Caco-2 (cell line): ENCODE measurements around the gene EFCAB14. TPM values are rescaled to one million over a fixed set of nuclear protein-coding genes. Genes with fewer than 3 reads are reported as not detected.
"Not testable (repeated sequence)": the region's sequence is repeated elsewhere in the genome, so short reads cannot be mapped to it uniquely, and the experiment has no call there.

ENCODE experiments used
- BruUV-seq: library from RNA; stranded (reverse); fragments of 400-500 nt; replicated peaks from 2 replicates; lab custom pipeline; 2021; lab: Mats Ljungman, UMichigan
- CTCF ChIA-PET: fragments of 300-600 bp; sonication (Branson Sonifier 250); formaldehyde crosslinking; loops from one replicate; lab custom pipeline; 2022; ENCODE audit warnings: antibody characterized with exemption; lab: Charles Lee
- POLR2A ChIA-PET: fragments of 300-600 bp; sonication (Branson Sonifier 250); formaldehyde crosslinking; loops from one replicate; lab custom pipeline; 2022; ENCODE audit warnings: antibody characterized with exemption; lab: Charles Lee
- DNase-seq, 2 experiments: peaks; one replicate each; pipeline versions ENCODE4 v3.0.0 to v3.0.0-alpha.2; 2020 to 2022
- H3K27me3 ChIP-seq: replicated peaks from 2 replicates; pipeline ENCODE4 v1.6.0; 2011; ENCODE audit warnings: low read length; ENCODE audit not compliant: control insufficient read depth, insufficient read depth
- H3K36me3 ChIP-seq: 2 replicates; pipeline ENCODE4 v1.5.1; 2011; ENCODE audit warnings: low read length; ENCODE audit not compliant: control insufficient read depth, insufficient read depth
- H3K4me1 ChIP-seq: fragments of 250-450 bp; sonication (Bioruptor Pico); 2 replicates; pipeline ENCODE4 v1.5.1; 2020; ENCODE audit warnings: mild to moderate bottlenecking
- H3K4me3 ChIP-seq: 2 replicates; pipeline ENCODE4 v1.5.1; 2011; ENCODE audit warnings: low read depth, mild to moderate bottlenecking, control low read depth, low read length
- H3K9me3 ChIP-seq: fragments of 250-450 bp; sonication (Bioruptor Pico); 2 replicates; pipeline ENCODE4 v1.5.1; 2020; ENCODE audit warnings: mild to moderate bottlenecking, moderate library complexity
- H3K27ac Mint-ChIP-seq: one replicate; pipeline ENCODE4 v1.8.0; 2022; ENCODE audit warnings: mixed read lengths; ENCODE audit not compliant: unreplicated experiment
- H3K27me3 Mint-ChIP-seq: one replicate; pipeline ENCODE4 v1.8.0; 2022; ENCODE audit warnings: mixed read lengths; ENCODE audit not compliant: insufficient read depth, unreplicated experiment
- H3K36me3 Mint-ChIP-seq: one replicate; pipeline ENCODE4 v1.8.0; 2022; ENCODE audit warnings: mild to moderate bottlenecking, mixed read lengths; ENCODE audit not compliant: insufficient read depth, unreplicated experiment
- H3K4me1 Mint-ChIP-seq: one replicate; pipeline ENCODE4 v1.8.0; 2022; ENCODE audit warnings: low read depth, mixed read lengths; ENCODE audit not compliant: unreplicated experiment
- H3K4me3 Mint-ChIP-seq: one replicate; pipeline ENCODE4 v1.8.0; 2022; ENCODE audit warnings: mild to moderate bottlenecking, moderate library complexity, mixed read lengths; ENCODE audit not compliant: unreplicated experiment
- H3K9me3 Mint-ChIP-seq: one replicate; pipeline ENCODE4 v1.8.0; 2022; ENCODE audit warnings: mixed read lengths; ENCODE audit not compliant: unreplicated experiment
- CTCF ChIP-seq, 2 experiments: fragments of 200-600 bp in 1 of 2; IDR thresholded peaks; 1 replicate in 1 of 2; 2 replicates in 1 of 2; pipeline versions ENCODE4 v1.5.1 to v1.8.0; 2011 to 2022; ENCODE audit warnings: antibody characterized with exemption in 1 of 2, control low read depth in 1 of 2, inconsistent platforms in 1 of 2, low read depth in 1 of 2, low read length in 1 of 2, mild to moderate bottlenecking in 1 of 2, moderate library complexity in 1 of 2; ENCODE audit not compliant: insufficient read depth in 1 of 2, severe bottlenecking in 1 of 2, unreplicated experiment in 1 of 2
- intact Hi-C: fragments of 100-400 bp; cut with micrococcal nuclease; formaldehyde crosslinking; loops from one replicate; pipeline ENCODE4 v1.10.0; 2022; ENCODE audit not compliant: unreplicated experiment
- total RNA-seq: library from RNA; stranded (reverse); gene quantifications from 2 replicates; pipeline ENCODE4 v1.2.3, GENCODE V29; 2022

The EFCAB14 gene
- total RNA-seq, 1 experiment from 2014 or later: 60.3 TPM

DNA sequence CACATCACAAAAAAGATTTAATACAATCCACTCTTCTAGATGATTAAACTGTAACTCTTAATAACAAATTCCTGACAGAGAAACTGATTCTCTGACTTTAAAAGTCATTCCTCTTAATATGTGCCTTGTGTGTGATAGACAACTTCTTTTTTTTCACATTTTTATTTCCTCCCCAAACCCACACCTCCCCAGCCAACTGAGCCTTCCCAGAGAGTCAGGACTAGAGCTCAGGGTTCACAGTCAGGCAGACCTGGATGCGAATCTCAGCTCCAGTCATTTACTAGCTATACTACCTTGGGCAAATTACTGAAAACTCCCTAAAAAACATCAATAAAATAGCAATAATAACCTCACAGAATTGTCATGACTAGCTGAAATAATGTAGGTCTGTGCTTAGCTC is 64.9 kb downstream of the EFCAB14 start:
- H3K27me3 ChIP-seq: no peaks in the 10 kb centered on the region
- CTCF ChIA-PET: no interaction called here
- H3K9me3 ChIP-seq: no peaks in the 10 kb centered on the region
- Mint-ChIP-seq H3K4me1 (no peaks in the 10 kb centered on the region), H3K4me3 (no peak overlapping the region), H3K27me3 (no peaks in the 10 kb centered on the region), H3K27ac (no peak overlapping the region), H3K9me3 (no peaks in the 10 kb centered on the region), H3K36me3 (peaks cover 16% of the 10 kb centered on the region)
- no TSS peak for BruUV-seq
- H3K4me3 ChIP-seq: no peak overlapping the region
- intact Hi-C loops: no loop called here
- no peaks in the 10 kb centered on the region for H3K4me1 ChIP-seq
- POLR2A ChIA-PET: interaction anchor here (1.1 kb wide), 1 partner anchor 50 kb away, joined by 3 read pairs; the partner anchor contains the start of gene MKNK1
- TF ChIP-seq CTCF (IDR thresholded peaks at IDR 0.05; ENCODE audit: insufficient read depth in 1 of 2, low read depth in 1 of 2, low read length in 1 of 2, severe bottlenecking in 1 of 2, unreplicated experiment in 1 of 2): no peak
- H3K36me3 ChIP-seq: no peaks in the 10 kb centered on the region
- no peak for DNase-seq

- TF ChIP-seq CTCF (IDR thresholded peaks at IDR 0.05; ENCODE audit: insufficient read depth in 1 of 2, low read depth in 1 of 2, low read length in 1 of 2, severe bottlenecking in 1 of 2, unreplicated experiment in 1 of 2): no peak
- no peaks in the 10 kb centered on the region for H3K4me1 ChIP-seq
- no TSS peak for BruUV-seq
- no peak for DNase-seq
- H3K36me3 ChIP-seq: no peaks in the 10 kb centered on the region
- H3K27me3 ChIP-seq: no peaks in the 10 kb centered on the region
- H3K9me3 Mint-ChIP-seq: no peaks in the 10 kb centered on the region
- ChIA-PET POLR2A (interaction anchor here (1.1 kb wide), 1 partner anchor 49 kb away, joined by 3 read pairs; the partner anchor contains the start of gene MKNK1), CTCF (interaction anchor here (0.6 kb wide), 1 partner anchor 71 kb away, joined by 3 read pairs; no protein-coding TSS in a partner anchor)
- H3K4me3 Mint-ChIP-seq: no peak overlapping the region
- H3K27me3 Mint-ChIP-seq: no peaks in the 10 kb centered on the region
- peaks cover 16% of the 10 kb centered on the region for H3K36me3 Mint-ChIP-seq
- no peaks in the 10 kb centered on the region for H3K4me1 Mint-ChIP-seq
- H3K27ac Mint-ChIP-seq: no peak overlapping the region
- no peak overlapping the region for H3K4me3 ChIP-seq
- no peaks in the 10 kb centered on the region for H3K9me3 ChIP-seq
- intact Hi-C loops: no loop called here
Measured at GRCh38 chr1:46653405-46653958, 65.4 kb downstream of the EFCAB14 start.

DNA sequence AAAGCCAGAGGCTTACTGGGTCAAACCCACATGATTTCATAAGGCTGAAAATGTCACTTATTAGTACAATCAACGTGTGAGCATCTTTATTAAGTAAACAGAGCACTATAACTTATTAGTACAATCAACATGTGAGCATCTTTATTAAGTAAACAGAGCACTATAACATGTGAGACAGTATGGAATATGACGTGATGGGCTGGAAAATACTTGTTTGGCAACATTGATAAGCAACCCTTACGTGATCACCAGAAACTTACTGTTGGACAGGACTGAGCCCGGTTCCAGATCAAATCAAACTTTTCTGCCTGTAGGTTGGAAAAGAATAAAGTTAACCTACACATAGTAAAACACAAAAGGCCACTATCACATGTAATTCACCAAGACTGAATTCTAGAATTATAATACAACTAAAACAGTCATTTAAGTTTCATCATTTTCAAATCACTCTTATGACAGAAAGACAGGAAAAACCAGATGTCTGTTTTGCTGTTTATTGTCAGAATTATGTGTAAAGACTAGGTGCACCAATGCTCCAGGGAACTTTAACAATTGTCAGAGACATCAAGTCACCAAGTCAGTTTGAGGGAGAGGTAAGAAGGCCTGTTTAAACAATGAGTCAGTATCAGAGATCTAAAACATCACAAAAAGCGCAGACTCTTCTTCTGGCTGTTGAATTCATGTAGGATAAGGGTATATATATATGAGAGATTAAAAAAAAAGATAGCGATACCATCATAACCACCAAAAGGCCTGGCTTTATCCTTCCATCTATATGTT is 66.4 kb downstream of the EFCAB14 start:
- CTCF ChIA-PET: interaction anchor here (0.6 kb wide), 1 partner anchor 72 kb away, joined by 3 read pairs; no protein-coding TSS in a partner anchor
- H3K36me3 Mint-ChIP-seq: peaks cover 16% of the 10 kb centered on the region
- H3K27me3 Mint-ChIP-seq: no peaks in the 10 kb centered on the region
- POLR2A ChIA-PET: no interaction called here
- H3K27me3 ChIP-seq: no peaks in the 10 kb centered on the region
- no peak overlapping the region for H3K4me3 Mint-ChIP-seq
- H3K9me3 ChIP-seq: no peaks in the 10 kb centered on the region
- no peaks in the 10 kb centered on the region for H3K9me3 Mint-ChIP-seq
- intact Hi-C loops: no loop called here
- no peak overlapping the region for H3K4me3 ChIP-seq
- H3K4me1 ChIP-seq: no peaks in the 10 kb centered on the region
- BruUV-seq: no TSS peak
- no peaks in the 10 kb centered on the region for H3K36me3 ChIP-seq
- no peak overlapping the region for H3K27ac Mint-ChIP-seq
- H3K4me1 Mint-ChIP-seq: no peaks in the 10 kb centered on the region
- no peak for TF ChIP-seq CTCF (IDR thresholded peaks at IDR 0.05; ENCODE audit: insufficient read depth in 1 of 2, low read depth in 1 of 2, low read length in 1 of 2, severe bottlenecking in 1 of 2, unreplicated experiment in 1 of 2)
- DNase-seq: no peak

DNA sequence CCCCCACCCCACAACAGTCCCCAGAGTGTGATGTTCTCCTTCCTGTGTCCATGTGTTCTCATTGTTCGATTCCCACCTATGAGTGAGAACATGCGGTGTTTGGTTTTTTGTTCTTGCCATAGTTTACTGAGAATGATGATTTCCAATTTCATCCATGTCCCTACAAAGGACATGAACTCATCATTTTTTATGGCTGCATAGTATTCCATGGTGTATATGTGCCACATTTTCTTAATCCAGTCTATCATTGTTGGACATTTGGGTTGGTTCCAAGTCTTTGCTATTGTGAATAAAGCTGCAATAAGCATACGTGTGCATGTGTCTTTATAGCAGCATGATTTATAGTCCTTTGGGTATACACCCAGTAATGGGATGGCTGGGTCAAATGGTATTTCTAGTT is 67.8 kb downstream of the EFCAB14 start:
- H3K4me1 Mint-ChIP-seq, H3K4me3 Mint-ChIP-seq, H3K9me3 Mint-ChIP-seq, H3K27me3 Mint-ChIP-seq, H3K27ac Mint-ChIP-seq, POLR2A ChIA-PET, H3K27me3 ChIP-seq, CTCF ChIA-PET, H3K4me1 ChIP-seq, H3K9me3 ChIP-seq, H3K4me3 ChIP-seq, intact Hi-C loops, DNase-seq, BruUV-seq, H3K36me3 ChIP-seq: not testable (repeated sequence)
- peaks cover 16% of the 10 kb centered on the region for H3K36me3 Mint-ChIP-seq
